ENCODE results near the gene SUN2. TPM values are rescaled to one million over a fixed set of nuclear protein-coding genes. Genes with fewer than 3 reads are reported as not detected.

The SUN2 gene
- total RNA-seq, 1 donor from 2014 or later = 209 TPM

- Histone ChIP-seq H3K27me3 (ENCODE audit: low read depth) (no peaks in the 10 kb centered on the region), H3K9me3 (no peaks in the 10 kb centered on the region), H3K36me3 (no peaks in the 10 kb centered on the region), H3K27ac (no peak overlapping the region), H3K4me3 (no peak overlapping the region), H3K4me1 (no peaks in the 10 kb centered on the region)
- no peak for TF ChIP-seq CTCF (IDR thresholded peaks at IDR 0.05)
- DNase-seq = no peak
- intact Hi-C loops (cut with DNase I) = no loop called here
- no peak for ATAC-seq
These were observed 14.6 kb upstream of the SUN2 start for GRCh38 chr22:38770257-38770949.

- H3K4me1 ChIP-seq = no peaks in the 10 kb centered on the region
- H3K36me3 ChIP-seq = no peaks in the 10 kb centered on the region
- no peak for DNase-seq
- intact Hi-C loops (cut with DNase I) = no loop called here
- ATAC-seq = no peak
- no peaks in the 10 kb centered on the region for H3K9me3 ChIP-seq
- no peak overlapping the region for H3K4me3 ChIP-seq
- no peak for TF ChIP-seq CTCF (IDR thresholded peaks at IDR 0.05)
- H3K27ac ChIP-seq = no peak overlapping the region
- H3K27me3 ChIP-seq (ENCODE audit: low read depth) = peaks cover 4% of the 10 kb centered on the region
These were observed 12.2 kb upstream of the SUN2 start for GRCh38 chr22:38768036-38768435.

- Histone ChIP-seq H3K9me3 (no peaks in the 10 kb centered on the region), H3K4me3 (no peak overlapping the region), H3K36me3 (no peaks in the 10 kb centered on the region), H3K4me1 (no peaks in the 10 kb centered on the region), H3K27me3 (ENCODE audit: low read depth) (peaks cover 4% of the 10 kb centered on the region), H3K27ac (no peak overlapping the region)
- no peak for DNase-seq
- intact Hi-C loops (cut with DNase I) = no loop called here
- no peak for TF ChIP-seq CTCF (IDR thresholded peaks at IDR 0.05)
- ATAC-seq = no peak
These were observed 11.5 kb upstream of the SUN2 start for GRCh38 chr22:38767313-38767712.

GRCh38 chr22:38766076-38766777 lies 10.4 kb upstream of the SUN2 start:
- DNase-seq (peak; percentile 63), ATAC-seq (peak; percentile 55 to 66)
- H3K9me3 ChIP-seq = no peaks in the 10 kb centered on the region
- H3K27ac ChIP-seq = no peak overlapping the region
- H3K36me3 ChIP-seq = no peaks in the 10 kb centered on the region
- no peak overlapping the region for H3K4me3 ChIP-seq
- peaks cover 4% of the 10 kb centered on the region for H3K27me3 ChIP-seq (ENCODE audit: low read depth)
- H3K4me1 ChIP-seq = no peaks in the 10 kb centered on the region
- TF ChIP-seq CTCF (IDR thresholded peaks at IDR 0.05) = peak; percentile 74
- intact Hi-C loops (cut with DNase I) = no loop called here

- H3K9me3 ChIP-seq = no peaks in the 10 kb centered on the region
- H3K4me3 ChIP-seq = no peak overlapping the region
- TF ChIP-seq CTCF (IDR thresholded peaks at IDR 0.05) = no peak
- H3K36me3 ChIP-seq = no peaks in the 10 kb centered on the region
- intact Hi-C loops (cut with DNase I) = no loop called here
- no peaks in the 10 kb centered on the region for H3K4me1 ChIP-seq
- peaks cover 4% of the 10 kb centered on the region for H3K27me3 ChIP-seq (ENCODE audit: low read depth)
- H3K27ac ChIP-seq = no peak overlapping the region
- ATAC-seq = no peak
- no peak for DNase-seq
These were observed 6.8 kb upstream of the SUN2 start for GRCh38 chr22:38762551-38762983.

All from lower lobe of right lung (tissue), 2 donors.